ENCODE results near the gene MMP21. TPM values are rescaled to one million over a fixed set of nuclear protein-coding genes. Genes with fewer than 3 reads are reported as not detected.

MMP21 gene
- polyA plus RNA-seq, 1 donor from 2014 or later: not detected

DNA sequence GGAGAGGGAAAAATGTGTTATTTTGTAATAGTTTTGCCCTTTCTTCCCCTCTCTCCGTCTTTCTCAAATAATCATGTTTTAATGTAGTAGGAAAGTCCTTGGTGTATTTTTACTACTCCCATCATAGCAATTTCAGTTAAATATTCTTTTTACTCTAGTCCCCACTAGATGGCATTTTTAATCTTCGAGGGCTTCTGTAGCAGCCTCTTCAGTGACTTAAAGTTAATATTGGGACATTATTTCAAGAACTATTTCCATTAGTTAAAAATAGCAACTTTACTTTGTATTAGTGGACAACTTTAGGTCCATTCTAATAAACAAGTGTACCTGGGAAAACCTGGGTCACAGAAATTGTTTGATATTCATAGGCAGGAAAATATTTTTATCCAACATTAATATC is 33.2 kb downstream of the MMP21 start:
- H3F3A ChIP-seq (ENCODE audit: insufficient read depth, low read length, poor library complexity, severe bottlenecking): no peaks in the 10 kb centered on the region
- H3K9me3 ChIP-seq (ENCODE audit: low read length): no peaks in the 10 kb centered on the region
- H3K4me2 ChIP-seq (ENCODE audit: low read length): no peak overlapping the region
- H3K9me2 ChIP-seq (ENCODE audit: insufficient read depth, low read length): no peaks in the 10 kb centered on the region
- no peak overlapping the region for H2AFZ ChIP-seq (ENCODE audit: low read depth, low read length)
- H4K20me1 ChIP-seq (ENCODE audit: insufficient read depth): no peaks in the 10 kb centered on the region
- H3K9ac ChIP-seq (ENCODE audit: low read length): no peak overlapping the region
- no peak for TF ChIP-seq SMC3 (conservative IDR thresholded peaks at IDR 0.05; ENCODE audit: poor library complexity)
- no peak for TF ChIP-seq MXI1 (conservative IDR thresholded peaks at IDR 0.05; ENCODE audit: poor library complexity, severe bottlenecking)
- TF ChIP-seq EP300 (conservative IDR thresholded peaks at IDR 0.05; ENCODE audit: poor library complexity, severe bottlenecking): no peak
- peak; percentile 30 for TF ChIP-seq RAD21 (conservative IDR thresholded peaks at IDR 0.05)
- no peak for TF ChIP-seq TAF1 (IDR thresholded peaks at IDR 0.05; ENCODE audit: low read depth)
- TF ChIP-seq, protein P1, sequence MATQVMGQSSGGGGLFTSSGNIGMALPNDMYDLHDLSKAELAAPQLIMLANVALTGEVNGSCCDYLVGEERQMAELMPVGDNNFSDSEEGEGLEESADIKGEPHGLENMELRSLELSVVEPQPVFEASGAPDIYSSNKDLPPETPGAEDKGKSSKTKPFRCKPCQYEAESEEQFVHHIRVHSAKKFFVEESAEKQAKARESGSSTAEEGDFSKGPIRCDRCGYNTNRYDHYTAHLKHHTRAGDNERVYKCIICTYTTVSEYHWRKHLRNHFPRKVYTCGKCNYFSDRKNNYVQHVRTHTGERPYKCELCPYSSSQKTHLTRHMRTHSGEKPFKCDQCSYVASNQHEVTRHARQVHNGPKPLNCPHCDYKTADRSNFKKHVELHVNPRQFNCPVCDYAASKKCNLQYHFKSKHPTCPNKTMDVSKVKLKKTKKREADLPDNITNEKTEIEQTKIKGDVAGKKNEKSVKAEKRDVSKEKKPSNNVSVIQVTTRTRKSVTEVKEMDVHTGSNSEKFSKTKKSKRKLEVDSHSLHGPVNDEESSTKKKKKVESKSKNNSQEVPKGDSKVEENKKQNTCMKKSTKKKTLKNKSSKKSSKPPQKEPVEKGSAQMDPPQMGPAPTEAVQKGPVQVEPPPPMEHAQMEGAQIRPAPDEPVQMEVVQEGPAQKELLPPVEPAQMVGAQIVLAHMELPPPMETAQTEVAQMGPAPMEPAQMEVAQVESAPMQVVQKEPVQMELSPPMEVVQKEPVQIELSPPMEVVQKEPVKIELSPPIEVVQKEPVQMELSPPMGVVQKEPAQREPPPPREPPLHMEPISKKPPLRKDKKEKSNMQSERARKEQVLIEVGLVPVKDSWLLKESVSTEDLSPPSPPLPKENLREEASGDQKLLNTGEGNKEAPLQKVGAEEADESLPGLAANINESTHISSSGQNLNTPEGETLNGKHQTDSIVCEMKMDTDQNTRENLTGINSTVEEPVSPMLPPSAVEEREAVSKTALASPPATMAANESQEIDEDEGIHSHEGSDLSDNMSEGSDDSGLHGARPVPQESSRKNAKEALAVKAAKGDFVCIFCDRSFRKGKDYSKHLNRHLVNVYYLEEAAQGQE (IDR thresholded peaks at IDR 0.05; ENCODE audit: borderline replicate concordance): no peak
- TF ChIP-seq, protein P2, sequence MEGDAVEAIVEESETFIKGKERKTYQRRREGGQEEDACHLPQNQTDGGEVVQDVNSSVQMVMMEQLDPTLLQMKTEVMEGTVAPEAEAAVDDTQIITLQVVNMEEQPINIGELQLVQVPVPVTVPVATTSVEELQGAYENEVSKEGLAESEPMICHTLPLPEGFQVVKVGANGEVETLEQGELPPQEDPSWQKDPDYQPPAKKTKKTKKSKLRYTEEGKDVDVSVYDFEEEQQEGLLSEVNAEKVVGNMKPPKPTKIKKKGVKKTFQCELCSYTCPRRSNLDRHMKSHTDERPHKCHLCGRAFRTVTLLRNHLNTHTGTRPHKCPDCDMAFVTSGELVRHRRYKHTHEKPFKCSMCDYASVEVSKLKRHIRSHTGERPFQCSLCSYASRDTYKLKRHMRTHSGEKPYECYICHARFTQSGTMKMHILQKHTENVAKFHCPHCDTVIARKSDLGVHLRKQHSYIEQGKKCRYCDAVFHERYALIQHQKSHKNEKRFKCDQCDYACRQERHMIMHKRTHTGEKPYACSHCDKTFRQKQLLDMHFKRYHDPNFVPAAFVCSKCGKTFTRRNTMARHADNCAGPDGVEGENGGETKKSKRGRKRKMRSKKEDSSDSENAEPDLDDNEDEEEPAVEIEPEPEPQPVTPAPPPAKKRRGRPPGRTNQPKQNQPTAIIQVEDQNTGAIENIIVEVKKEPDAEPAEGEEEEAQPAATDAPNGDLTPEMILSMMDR (IDR thresholded peaks at IDR 0.05; ENCODE audit: poor library complexity, severe bottlenecking): peak; percentile 38
- no peaks in the 10 kb centered on the region for H3K79me2 ChIP-seq (replicated peaks; ENCODE audit: insufficient read depth, low read length)
- H3K4me3 ChIP-seq (ENCODE audit: low read length): no peak overlapping the region
- H3K36me3 ChIP-seq (ENCODE audit: insufficient read depth, low read length): peaks cover 41% of the 10 kb centered on the region
- no peaks in the 10 kb centered on the region for H3K27me3 ChIP-seq (ENCODE audit: insufficient read depth, low read depth, low read length)
- H3K27ac ChIP-seq (ENCODE audit: low read length): no peak overlapping the region

DNA sequence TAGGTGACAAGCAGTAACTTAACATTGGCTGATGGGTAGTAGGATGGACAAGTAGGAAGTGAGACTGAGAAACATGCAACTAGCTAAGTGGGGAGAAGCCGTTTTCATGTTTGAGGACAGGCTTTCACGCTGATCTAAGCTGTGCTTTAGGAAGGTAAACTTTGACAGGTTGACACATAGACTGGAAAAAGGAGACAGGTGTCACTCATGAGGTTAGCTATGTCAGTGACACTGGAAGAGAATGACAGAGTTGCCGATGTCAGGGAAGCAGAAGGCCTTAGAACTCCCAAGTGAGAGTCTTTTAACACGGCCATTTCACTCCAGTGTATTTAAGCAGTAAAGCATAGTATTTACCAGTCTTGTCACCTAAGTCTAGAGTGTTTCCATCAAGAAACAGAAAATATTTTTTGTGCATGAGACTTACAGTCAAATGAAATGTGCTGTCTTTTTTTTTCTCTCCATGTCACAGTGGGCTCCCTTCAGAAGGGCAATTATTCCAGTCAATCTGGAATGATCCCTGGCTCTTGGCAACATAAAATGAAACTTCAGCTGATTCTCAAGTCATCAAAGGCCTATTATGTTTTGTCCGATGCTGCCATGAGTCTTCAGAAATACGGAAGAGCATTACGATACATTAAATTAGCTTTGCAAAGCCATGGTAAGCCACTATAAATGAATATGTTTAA is 35.5 kb downstream of the MMP21 start:
- no peaks in the 10 kb centered on the region for H3K27me3 ChIP-seq (ENCODE audit: insufficient read depth, low read depth, low read length)
- no peaks in the 10 kb centered on the region for H3F3A ChIP-seq (ENCODE audit: insufficient read depth, low read length, poor library complexity, severe bottlenecking)
- H3K27ac ChIP-seq (ENCODE audit: low read length): peak overlapping the region; percentile 49
- H3K9me3 ChIP-seq (ENCODE audit: low read length): no peaks in the 10 kb centered on the region
- no peak overlapping the region for H3K9ac ChIP-seq (ENCODE audit: low read length)
- peak overlapping the region; percentile 62 for H3K4me2 ChIP-seq (ENCODE audit: low read length)
- H3K36me3 ChIP-seq (ENCODE audit: insufficient read depth, low read length): peaks cover 34% of the 10 kb centered on the region
- no peaks in the 10 kb centered on the region for H3K79me2 ChIP-seq (replicated peaks; ENCODE audit: insufficient read depth, low read length)
- peak overlapping the region; percentile 47 for H3K4me3 ChIP-seq (ENCODE audit: low read length)
- TF ChIP-seq RAD21 (conservative IDR thresholded peaks at IDR 0.05): no peak
- peak; percentile 100 for TF ChIP-seq EP300 (conservative IDR thresholded peaks at IDR 0.05; ENCODE audit: poor library complexity, severe bottlenecking)
- TF ChIP-seq, protein P1 (IDR thresholded peaks at IDR 0.05; ENCODE audit: borderline replicate concordance): peak; percentile 62
- TF ChIP-seq MXI1 (conservative IDR thresholded peaks at IDR 0.05; ENCODE audit: poor library complexity, severe bottlenecking): peak; percentile 29
- peak; percentile 44 for TF ChIP-seq SMC3 (conservative IDR thresholded peaks at IDR 0.05; ENCODE audit: poor library complexity)
- TF ChIP-seq POLR2AphosphoS5 (IDR thresholded peaks at IDR 0.05): peak; percentile 95
- no peak for TF ChIP-seq EZH2 (IDR thresholded peaks at IDR 0.05; ENCODE audit: borderline replicate concordance, insufficient read depth, low read length, poor library complexity, severe bottlenecking)
- TF ChIP-seq, protein P2 (IDR thresholded peaks at IDR 0.05; ENCODE audit: poor library complexity, severe bottlenecking): no peak
- no peak for TF ChIP-seq TAF1 (IDR thresholded peaks at IDR 0.05; ENCODE audit: low read depth)
- no peaks in the 10 kb centered on the region for H3K9me2 ChIP-seq (ENCODE audit: insufficient read depth, low read length)
- H4K20me1 ChIP-seq (ENCODE audit: insufficient read depth): no peaks in the 10 kb centered on the region
- no peak overlapping the region for H2AFZ ChIP-seq (ENCODE audit: low read depth, low read length)

Data from neural cell (in vitro differentiated cells).